Ureter (tissue), 1 donor: ENCODE data around the gene MYO1E. TPM values are rescaled to one million over a fixed set of nuclear protein-coding genes. Genes with fewer than 3 reads are reported as not detected.

Experiments used
- DNase-seq: peaks from one replicate; pipeline ENCODE4 v3.0.0-alpha.2; 2020; ENCODE audit warnings: low spot score
- total RNA-seq: library from RNA; stranded (reverse); gene quantifications from one replicate; pipeline ENCODE4 v1.2.4, GENCODE V29; 2023
- donor health status: DM: yes; HTN: yes; CAD: no.

MYO1E gene
- total RNA-seq, 1 donor from 2014 or later: 121 TPM

- DNase-seq: no peak
Observed at GRCh38 chr15:59229453-59229852, 143.2 kb downstream of the MYO1E start.

- no peak for DNase-seq
Observed at GRCh38 chr15:59229015-59229414, 143.7 kb downstream of the MYO1E start.

GRCh38 chr15:59227021-59227420 is 145.7 kb downstream of the MYO1E start:
- DNase-seq: no peak

GRCh38 chr15:59224474-59224873 is 148.2 kb downstream of the MYO1E start:
- DNase-seq: no peak

- DNase-seq: no peak
Observed at GRCh38 chr15:59223736-59224135, 148.9 kb downstream of the MYO1E start.

GRCh38 chr15:59222906-59223550 is 149.6 kb downstream of the MYO1E start:
- DNase-seq: no peak

GRCh38 chr15:59221511-59222505 is 150.9 kb downstream of the MYO1E start:
- no peak for DNase-seq

- DNase-seq: no peak
Observed at GRCh38 chr15:59218710-59219109, 154.0 kb downstream of the MYO1E start.

- no peak for DNase-seq
Observed at GRCh38 chr15:59217876-59218498, 154.7 kb downstream of the MYO1E start.

GRCh38 chr15:59216911-59217310 is 155.8 kb downstream of the MYO1E start:
- DNase-seq: no peak

- no peak for DNase-seq
Observed at GRCh38 chr15:59210186-59210585, 162.5 kb downstream of the MYO1E start.

- DNase-seq: no peak
Observed at GRCh38 chr15:59208613-59209249, 163.9 kb downstream of the MYO1E start.

GRCh38 chr15:59206623-59207183 is 166.0 kb downstream of the MYO1E start, which contains the start of gene LDHAL6B:
Gene LDHAL6B (plus strand): TSS chr15:59206843. CDS start chr15:59206941, 98 bp downstream.
- DNase-seq: no peak

GRCh38 chr15:59205839-59206622 is 166.6 kb downstream of the MYO1E start:
- no peak for DNase-seq

GRCh38 chr15:59203657-59204056 is 169.0 kb downstream of the MYO1E start:
- no peak for DNase-seq

- no peak for DNase-seq
Observed at GRCh38 chr15:59203008-59203407, 169.7 kb downstream of the MYO1E start.

- no peak for DNase-seq
Observed at GRCh38 chr15:59200560-59200959, 172.1 kb downstream of the MYO1E start.

GRCh38 chr15:59199626-59200465 is 172.8 kb downstream of the MYO1E start:
- no peak for DNase-seq

- DNase-seq: no peak
Observed at GRCh38 chr15:59197454-59197853, 175.2 kb downstream of the MYO1E start.

- no peak for DNase-seq
Observed at GRCh38 chr15:59196416-59196815, 176.3 kb downstream of the MYO1E start.
